Pons (tissue), 1 donor: Measurements from ENCODE around the gene TBL2.
"Not testable (repeated sequence)": the region's sequence is repeated elsewhere in the genome, so short reads cannot be mapped to it uniquely, and the experiment has no call there.

Source experiments
- DNase-seq: peaks from one replicate; pipeline ENCODE4 v3.0.0-alpha.2; 2016; ENCODE audit warnings: low spot score

TBL2 gene

DNA sequence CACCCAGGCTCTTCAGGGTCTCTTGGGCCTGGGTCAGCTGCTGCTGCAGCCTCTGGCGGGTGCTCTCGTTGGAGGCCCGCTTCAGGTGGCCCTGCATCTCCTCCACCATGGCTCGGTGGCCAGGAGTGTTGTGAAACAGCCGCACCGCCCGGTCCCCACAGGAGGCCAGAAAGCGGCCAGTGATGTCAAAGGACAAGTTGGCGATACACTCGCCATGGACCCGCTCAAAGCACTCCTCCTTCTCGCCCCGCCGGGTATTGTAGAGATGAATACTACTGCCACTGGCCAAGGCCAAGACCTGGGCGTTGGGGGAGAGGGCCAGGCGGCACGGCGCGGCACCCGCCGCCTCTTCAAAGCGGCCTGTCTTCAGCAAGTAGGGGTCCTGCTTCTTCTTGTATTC, 7.9 kb downstream of the TBL2 start:
- no peak for DNase-seq

DNA sequence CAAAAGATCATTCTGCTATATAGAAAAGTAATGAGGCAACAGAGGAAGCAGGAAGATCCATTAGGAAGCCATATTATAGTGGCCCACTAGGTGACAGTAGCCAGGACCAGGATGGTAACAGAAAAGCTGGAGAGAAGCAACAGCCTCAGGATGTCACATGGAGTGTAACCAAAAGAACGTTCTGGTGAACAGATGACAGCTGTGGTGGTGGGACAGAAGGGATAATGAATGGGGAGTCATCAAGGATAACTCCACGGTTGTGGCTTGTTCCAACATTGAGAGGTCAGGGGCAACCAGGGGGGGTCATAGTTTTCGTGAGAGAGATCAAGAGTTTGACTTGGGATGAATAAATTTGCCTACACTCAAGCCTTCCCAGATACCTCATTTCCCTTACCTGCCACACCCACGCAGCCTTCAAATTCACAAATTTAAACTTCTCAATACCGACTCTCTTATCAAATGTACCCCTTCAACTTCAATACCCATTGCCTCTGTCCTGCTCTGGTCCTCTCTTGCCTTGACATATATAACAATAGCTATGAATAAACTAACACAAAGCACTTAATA, 9.3 kb downstream of the TBL2 start:
- no peak for DNase-seq

DNA sequence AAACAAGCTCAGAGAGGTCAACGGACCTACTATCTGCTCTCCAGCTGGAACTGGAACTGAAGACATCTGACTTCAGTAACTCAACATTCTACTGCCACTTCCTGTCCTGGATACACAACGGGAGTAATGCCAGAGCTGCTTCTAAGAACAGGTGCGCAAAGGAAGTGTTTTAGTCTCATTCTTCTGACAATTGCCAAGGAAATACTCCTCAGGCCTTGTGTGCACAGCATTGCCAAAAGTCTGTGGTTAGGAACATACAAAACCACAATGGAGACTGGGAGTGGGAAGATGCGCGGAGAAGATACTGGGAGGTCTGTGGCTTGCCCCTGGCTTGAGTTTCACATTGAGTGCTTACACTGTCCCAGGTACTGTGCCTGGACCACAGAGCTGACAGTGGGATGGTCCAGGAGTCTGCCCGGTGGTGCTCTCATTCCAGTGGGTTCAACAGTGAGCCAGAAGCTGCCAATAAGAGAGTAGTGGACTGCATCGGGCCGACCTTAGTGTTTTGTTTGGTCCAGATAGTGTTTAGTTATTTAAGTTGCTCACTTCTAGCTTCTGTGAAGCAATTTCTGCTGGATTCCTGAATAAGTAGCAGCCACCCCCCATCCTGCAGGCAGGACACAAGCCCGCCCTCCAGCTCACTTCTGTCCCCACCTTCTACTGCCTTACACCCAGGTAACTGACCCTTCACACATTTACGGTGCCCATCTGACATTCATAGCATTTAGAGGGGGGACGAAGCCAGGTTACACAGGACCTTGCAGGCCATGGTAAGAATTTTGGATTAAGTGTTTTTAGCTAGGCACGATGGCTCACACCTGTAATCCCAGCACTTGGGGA, 10.3 kb downstream of the TBL2 start:
- no peak for DNase-seq

DNA sequence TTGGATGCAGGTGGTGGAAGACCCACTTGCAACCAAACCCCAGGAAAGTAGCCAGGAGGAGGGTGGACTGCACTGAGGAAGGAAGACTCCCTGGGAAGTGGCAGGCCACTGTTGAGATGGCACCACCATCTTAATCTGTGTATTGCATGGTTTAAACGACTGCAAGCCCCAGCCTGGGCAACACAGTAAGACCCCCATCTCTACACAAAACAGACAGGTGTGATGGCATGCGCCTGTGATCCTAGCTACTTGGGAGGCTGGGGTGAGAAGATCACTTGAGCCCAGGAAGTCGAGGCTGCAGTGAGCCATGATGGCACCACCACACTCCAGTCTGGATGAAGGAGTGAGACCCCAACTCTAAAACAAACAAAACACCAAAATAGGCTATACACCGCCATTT, 11.2 kb downstream of the TBL2 start:
- no peak for DNase-seq

DNA sequence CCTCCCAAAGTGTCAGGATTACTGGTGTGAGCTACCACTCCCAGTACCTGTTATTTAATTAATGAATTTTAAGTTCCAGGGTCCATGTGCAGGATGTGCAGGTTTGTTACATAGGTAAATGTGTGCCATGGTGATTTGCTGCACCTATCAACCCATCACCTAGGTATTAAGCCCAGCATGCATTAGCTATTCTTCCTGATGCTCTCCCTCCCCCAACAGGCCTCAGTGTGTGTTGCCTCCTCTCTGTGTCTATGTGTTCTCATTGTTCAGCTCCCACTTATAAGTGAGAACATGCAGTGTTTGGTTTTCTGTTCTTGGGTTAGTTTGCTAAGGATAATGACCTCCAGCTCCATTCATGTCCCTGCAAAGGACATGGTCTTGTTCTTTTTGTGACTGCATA, 11.9 kb downstream of the TBL2 start:
- DNase-seq: not testable (repeated sequence)

DNA sequence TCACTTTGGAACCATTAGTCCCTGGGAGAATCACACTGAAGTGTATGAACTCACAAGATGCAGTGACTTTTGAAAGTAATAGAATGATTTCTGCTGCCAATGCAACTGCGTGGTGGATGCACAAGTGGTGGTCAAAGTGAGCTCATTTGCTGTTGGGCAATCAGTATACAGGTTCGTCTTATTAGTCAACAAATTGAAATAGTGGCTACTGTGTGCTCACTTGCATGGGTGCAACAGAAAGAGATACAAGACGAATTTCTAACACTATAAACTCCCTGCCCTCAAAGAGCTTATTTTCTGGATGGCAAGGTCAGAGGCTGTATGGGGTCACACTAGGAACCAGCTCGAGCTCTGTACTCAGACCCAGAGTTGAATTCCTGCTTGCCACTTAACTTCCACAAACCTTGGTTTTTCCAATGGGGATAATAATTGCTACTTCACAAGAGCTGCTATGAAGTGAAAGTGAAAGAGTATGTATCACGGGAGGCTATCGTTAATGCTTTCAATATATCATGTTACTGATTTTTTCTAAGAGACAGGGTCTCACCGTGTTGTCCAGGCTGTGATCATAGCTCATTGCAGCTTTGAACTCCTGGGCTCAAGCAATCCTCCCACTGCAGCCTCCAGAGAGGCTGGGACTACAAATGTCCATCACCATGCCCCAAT, 12.6 kb downstream of the TBL2 start:
- no peak for DNase-seq

DNA sequence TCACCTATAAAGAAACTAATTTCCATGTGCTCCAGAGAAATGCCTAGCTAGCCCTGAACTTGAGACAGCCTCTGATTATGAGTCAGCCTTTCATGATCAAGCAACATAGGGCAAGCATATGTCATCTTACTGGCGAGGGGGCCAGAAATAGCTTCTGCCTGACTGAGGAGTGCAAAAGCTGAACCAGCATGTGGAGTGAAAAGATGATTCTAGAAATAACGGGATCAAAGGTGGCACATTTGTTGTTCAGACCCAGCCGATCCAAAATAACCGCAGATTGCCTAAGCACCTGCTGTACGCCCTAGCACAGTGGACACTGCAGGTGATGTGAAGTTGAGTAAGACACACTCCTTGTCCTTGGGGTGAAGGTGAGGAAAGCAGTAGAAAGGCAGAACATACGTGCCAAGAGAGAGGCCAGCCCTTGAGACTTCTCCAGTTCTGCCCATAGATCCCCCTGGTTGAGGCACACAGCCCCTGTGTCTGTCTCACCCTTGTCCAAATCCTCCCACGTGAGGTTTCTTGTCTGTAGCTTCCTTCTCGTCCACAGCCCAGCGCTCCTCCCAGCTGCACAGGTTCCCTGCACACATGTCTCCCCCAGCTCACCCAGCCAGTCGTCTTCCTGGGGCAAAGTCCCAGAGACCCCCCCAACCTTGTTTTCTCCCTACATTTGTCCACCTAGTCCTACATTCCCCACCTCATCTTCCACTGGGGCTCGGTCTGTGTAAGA, 18.1 kb downstream of the TBL2 start:
- no peak for DNase-seq

DNA sequence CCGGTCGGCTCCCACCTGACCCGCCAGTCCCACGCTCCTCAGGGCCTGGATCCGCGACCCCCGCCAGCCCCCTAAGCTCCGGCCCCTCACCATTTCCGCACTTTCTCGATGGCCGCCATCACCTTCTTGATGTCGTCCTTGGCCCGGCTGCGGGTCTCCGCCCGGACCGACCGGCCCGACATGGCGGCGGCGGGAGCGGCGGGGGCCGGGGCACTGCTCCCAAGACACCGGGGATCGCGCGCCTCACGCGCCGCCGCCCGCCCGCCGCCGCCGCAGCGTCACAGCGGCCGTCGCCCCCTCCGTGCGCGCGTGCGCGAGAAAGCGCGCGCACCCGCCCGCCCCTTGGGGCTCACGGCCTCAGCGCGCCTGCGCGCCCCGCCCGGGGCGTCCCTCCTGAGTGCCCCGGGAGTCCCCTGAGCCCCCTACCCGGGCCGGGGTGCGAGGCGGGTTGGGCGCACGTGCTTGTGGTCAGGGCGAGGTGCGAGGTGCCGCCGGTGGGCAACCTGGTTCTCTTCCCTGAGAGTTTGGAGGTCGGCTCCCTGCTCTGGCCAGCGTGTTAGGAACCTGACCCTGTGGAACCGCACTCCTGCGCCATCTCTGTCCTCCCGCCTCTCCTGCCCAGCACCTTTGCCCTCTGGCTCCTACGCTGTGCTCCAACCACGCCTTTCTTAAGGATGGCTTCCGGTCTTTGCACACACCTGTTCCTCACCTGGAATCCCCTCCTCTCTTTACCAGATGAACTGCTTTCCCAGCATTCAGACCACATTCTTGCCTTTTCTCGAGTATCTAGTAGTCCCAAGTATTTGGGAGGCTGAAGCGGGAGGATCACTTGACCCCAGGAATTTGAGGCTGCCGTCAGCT, 20.8 kb downstream of the TBL2 start, which contains the start of gene BCL7B:
Gene BCL7B (minus strand): TSS at position 294 of the 861 bp plus-strand sequence. CDS start 112 bp downstream, at position 182.
- peak; percentile 65 for DNase-seq

DNA sequence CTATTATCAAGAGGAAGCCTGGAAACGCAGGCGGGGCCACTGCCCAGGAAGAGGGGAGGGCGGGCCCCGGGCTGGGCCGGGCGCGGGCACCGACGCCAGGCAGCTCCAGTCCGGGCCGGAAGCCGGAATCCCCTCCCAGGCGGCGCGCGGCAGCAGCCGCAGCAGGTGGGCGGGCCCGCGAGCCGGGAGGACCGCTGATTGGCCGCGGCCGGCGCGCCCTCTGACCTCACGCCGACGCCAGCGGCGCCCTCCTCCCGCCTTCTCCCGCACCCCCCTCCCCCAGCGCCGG, 21.3 kb downstream of the TBL2 start:
- peak; percentile 89 for DNase-seq

DNA sequence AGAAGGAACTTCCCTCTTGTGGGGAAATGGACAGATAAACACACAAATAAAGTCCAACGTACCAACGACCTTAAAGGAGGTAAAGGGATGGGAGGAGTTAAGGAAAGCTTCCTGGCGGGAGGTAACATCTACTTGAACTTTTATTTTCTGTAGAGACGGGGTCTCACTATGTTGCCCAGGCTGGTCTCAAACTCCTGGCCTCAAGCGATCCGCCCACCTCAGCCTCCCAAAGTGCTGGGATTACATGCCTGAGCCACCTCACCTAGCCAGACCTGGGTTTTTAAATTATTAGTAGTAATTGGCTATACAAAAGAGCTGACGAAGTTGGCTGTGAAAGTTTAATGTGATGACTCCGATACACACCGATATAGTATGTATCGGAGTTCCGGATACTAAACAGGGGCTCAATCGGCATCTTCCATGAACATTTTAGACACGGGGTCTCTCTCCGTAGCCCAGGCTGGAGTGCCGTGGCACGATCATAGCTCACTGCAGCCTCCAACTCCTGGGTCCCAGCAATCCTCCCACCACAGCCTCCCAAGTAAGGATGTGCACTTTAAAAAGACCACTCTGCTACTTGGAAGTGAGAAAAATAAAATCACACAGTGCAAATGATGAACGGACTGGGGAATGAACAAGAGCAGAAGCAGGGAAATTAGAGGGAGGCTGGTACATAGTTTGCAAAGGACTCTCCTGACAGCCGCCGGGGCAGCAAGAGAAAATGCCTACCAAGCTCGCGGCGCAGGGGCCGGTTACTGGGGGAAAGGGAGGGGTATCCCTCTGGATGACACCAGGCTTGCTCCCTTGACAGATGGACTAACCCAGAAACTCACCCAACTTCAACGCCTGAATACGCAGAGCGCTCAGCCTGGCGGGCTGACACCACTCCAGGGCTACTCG, 21.9 kb downstream of the TBL2 start:
- no peak for DNase-seq

DNA sequence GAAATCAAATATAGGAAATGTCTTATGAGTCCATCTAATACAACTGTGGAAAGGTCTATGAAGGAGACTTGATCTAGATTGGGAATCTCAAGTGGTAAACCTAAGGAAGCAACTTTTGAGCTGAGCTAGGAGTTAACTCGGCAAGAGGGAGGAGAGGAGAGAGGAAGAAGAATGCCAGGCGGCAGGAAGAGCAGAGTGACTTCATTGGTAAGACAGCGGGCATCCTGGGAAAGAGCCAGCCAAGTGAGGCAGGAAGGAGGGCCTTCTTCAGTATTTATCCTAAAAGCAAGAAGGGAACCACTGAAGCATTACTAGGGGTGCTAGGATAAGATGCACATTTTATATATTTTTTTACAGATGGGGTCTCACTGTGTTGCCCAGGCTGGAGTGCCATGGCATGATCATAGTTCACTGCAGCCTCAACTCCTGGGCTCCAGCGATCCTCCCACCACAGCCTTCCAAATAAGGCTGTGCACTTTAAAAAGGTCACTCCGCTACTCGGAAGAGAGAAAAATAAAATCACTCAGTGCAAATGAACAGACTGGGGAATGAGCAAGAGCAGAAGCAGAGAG, 22.9 kb downstream of the TBL2 start:
- DNase-seq: no peak

DNA sequence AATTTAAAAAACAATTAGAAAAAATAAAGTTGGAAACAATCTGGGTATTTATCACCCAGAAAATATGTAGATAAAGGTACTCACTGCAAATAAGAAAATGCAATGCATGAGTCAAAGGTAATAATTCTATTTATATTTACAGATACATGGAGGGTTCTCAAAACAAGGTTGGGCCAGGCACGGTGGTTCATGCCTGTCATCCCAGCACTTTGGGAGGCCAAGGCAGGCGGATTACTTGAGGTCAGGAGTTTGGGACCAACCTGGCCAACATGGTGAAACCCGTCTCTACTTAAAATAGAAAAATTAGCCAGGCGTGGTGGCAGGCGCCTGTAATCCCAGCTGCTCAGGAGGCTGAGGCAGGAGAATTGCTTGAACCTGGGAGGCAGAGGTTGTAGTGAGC, 28.3 kb downstream of the TBL2 start:
- not testable (repeated sequence) for DNase-seq

DNA sequence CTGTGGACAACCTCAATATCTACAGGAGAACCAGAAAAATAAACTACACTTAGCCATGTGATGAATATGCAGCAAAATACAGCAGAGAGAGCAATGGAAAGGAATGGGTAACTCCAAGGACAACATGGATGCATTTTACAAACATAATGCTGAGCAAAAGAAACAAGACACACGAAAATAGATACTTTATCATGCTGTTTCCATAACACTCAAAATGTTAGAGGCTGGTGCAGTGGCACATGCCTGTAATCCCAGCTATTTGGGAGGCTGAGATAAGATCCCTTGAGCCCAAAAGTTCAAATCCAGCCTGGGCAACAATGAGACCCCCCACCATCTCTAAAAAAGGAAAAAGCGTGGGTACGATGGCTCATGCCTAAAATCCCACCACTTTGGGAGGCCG, 29.2 kb downstream of the TBL2 start:
- DNase-seq: no peak

DNA sequence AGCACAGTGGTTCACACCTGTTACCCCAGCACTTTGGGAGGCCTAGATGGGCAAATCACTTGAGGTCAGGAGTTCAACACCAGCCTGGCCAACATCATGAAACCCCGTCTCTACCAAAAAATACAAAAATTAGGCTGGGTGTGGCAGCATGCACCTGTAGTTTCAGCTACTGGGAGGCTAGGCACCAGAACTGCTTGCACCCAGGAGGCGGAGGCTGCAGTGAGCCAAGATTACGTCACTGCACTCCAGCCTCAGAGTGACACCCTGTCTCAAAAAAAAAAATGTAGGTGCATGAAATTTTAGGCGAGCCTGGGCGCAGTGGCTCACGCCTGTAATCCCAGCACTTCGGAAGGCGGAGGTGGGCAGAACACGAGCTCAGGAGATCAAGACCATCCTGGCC, 30.5 kb downstream of the TBL2 start:
- no peak for DNase-seq

DNA sequence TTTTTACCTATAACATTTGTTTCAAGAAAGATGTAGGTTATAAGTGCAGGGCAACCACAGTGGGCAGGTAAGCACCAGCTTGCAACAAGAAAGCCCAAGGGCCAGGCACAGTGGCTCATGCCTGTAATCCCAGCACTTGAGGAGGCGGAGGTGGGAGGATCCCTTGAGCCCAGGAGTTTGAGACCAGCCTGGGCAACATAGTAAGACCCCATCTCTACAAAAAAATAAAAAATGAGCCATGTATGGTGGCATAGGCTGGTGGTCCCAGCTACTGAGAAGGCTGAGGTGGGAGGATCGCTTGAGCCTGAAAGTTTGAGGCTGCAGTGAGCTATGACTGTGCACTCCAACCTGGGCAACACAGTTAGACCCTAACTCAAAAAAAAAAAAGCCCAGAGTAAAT, 33.7 kb downstream of the TBL2 start:
- DNase-seq: no peak

DNA sequence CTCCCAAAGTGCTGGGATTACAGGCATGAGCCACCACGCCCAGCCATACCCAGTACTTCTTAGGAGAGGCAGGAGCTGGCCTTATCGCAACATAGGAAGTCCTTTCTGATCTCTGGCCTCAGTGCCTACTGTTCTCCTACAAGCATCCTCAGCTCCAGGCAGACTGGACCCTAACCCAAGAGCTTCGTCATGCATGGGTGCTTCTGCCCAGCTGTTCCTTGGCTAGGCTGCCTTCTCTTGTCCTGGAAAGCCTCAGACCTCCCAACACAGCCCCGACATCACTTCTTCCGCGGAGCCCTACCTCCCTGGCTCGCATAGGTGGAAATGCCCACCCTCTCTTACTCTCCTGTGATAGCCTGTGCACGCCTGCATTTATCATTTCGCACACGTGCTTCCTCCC, 36.7 kb downstream of the TBL2 start:
- DNase-seq: no peak

DNA sequence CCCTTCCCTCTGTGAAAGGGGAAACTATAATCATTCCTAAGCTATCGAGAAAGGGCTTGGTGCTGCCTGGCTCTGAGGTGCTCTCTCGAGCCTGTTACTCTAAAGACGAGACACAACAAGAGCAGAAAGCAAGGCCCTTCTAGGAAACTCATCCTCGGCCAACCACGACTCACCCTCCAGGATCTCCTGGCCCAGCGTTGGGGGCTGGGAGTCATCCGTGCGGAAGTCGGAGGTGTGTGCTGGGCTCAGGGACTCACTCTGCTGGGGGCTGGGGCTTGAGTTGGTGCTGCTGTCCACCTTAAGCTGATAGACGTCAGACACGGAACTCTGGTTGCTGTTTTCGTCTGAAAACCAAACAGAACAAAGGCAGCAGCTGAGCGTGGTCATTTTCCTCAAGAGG, 38.7 kb downstream of the TBL2 start:
- no peak for DNase-seq

DNA sequence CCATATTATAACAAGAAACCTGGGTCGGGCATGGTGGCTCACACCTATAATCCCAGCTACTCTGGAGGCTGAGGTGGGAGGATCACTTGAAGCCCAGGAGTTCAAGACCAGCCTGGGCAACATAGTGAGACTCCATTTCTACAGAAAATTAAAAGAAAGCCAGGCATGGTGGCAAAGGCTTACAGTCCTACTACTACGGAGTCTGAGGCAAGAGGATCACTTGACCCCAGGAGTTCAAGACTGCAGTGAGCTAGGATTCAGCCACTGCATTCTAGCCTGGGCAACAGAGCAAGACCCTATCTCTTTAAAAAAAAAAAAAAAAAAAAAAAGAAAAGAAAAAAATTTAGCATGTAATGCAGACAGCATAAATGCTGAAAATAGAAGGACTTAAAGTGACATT, 39.9 kb downstream of the TBL2 start:
- not testable (repeated sequence) for DNase-seq

DNA sequence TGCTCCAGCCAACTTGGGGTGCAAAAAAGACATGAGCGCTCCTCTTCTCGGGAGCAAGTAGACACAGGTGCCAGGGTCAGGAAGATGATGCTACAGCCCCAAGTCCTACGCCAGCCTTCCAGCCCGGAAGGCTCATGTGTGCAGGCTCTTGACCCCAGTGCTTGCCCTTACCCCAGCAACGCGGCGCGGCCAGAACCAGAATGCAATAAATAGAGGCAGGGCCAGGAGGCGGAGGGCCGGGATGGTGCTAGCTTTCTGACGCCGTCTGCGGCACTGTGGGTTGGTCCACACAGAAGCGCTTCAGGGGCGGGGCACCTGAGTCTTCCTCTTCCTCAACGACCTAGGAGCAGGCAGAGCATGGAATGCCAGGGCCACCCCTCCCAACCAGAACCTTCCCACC, 41.3 kb downstream of the TBL2 start:
- DNase-seq: no peak

DNA sequence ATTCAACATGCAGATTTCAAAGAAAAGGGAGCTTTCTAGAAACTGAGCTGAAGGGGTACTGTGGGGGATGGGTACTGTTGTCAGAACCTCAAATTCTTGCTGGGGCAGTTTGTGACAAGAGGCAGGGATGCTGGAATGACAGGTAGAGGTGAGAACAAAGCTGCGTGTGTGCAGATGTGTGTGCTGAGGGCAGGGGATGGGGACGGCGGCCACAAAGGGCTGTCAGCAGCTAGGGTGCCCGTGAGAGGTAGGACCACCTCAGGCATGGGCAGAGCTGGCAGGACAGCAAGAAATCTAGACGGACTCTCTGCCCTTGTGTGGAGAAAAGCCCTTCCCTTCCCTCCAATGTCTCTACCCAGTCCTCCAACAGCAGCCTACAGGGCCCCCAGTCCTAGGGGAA, 41.9 kb downstream of the TBL2 start:
- no peak for DNase-seq
